K562 (cell line): ENCODE data around the gene SLC4A9. TPM values are rescaled to one million over a fixed set of nuclear protein-coding genes. Genes with fewer than 3 reads are reported as not detected.

Experiments used
- ATAC-seq: fragments of 200-7000 bp; cut with Tn5 transposase; 3 replicates; pipeline ENCODE4 v1.9.1; 2020; ENCODE audit warnings: moderate library complexity
- BruUV-seq: library from RNA; stranded (reverse); fragments of 400-500 nt; replicated peaks from 2 replicates; lab custom pipeline; 2021; lab: Mats Ljungman, UMichigan
- CTCF ChIA-PET: fragments of 300-600 bp; formaldehyde crosslinking; extraction: SDS; loops from one replicate; lab custom pipeline; 2021; ENCODE audit warnings: low intra/inter-chr PET ratio; lab: Yijun Ruan, JAX
- POLR2A ChIA-PET: fragments of 300-600, 350-650 bp; sonication (Branson Sonifier 250); formaldehyde crosslinking; extraction: SDS; loops from one replicate; lab custom pipeline; 2021; ENCODE audit warnings: antibody characterized with exemption, inconsistent platforms; lab: Yijun Ruan, JAX
- DNase-seq, 4 experiments: peaks; one replicate each; pipeline versions ENCODE4 v3.0.0 to v3.0.0-alpha.2; 2011 to 2018; ENCODE audit warnings: low spot score in 3 of 4, mixed read lengths in 3 of 4; ENCODE audit errors: extremely low read depth in 1 of 4
- FAIRE-seq: peaks from 2 replicates; lab custom pipeline; 2011; peaks lifted over from hg19 to GRCh38; lab: Jason Lieb, UNC
- H2AFZ ChIP-seq: 2 replicates; pipeline ENCODE4 v1.6.0; 2011; ENCODE audit warnings: low read depth, low read length, control low read depth, inconsistent platforms
- H3K27ac ChIP-seq: fragments of 200-600 bp; 3 replicates; pipeline ENCODE4 v1.8.0; 2011; ENCODE audit warnings: low read depth, mild to moderate bottlenecking, control low read depth, inconsistent platforms, low read length, moderate library complexity, mixed read lengths; ENCODE audit errors: extremely low read depth
- H3K27me3 ChIP-seq, 2 experiments: fragments of 300-600 bp in 1 of 2; 2 replicates in 1 of 2; 3 replicates in 1 of 2; pipeline versions ENCODE4 v1.6.0 to v1.8.0; 2011; ENCODE audit warnings: inconsistent platforms in 2 of 2, low read length in 2 of 2, mild to moderate bottlenecking in 1 of 2, mixed read lengths in 1 of 2, moderate library complexity in 1 of 2; ENCODE audit not compliant: control insufficient read depth in 2 of 2, insufficient read depth in 2 of 2
- H3K36me3 ChIP-seq: fragments of 300-600 bp; 3 replicates; pipeline ENCODE4 v1.8.0; 2011; ENCODE audit warnings: mild to moderate bottlenecking, low read length, inconsistent platforms; ENCODE audit not compliant: control insufficient read depth, insufficient read depth
- H3K4me1 ChIP-seq, 2 experiments: fragments of 200-600 bp in 1 of 2; replicated peaks in 1 of 2; 2 replicates in 1 of 2; 3 replicates in 1 of 2; pipeline versions ENCODE4 v1.5.1 to v1.8.0; 2011; ENCODE audit warnings: inconsistent platforms in 2 of 2, low read length in 2 of 2, mild to moderate bottlenecking in 1 of 2, mixed read lengths in 1 of 2, moderate library complexity in 1 of 2; ENCODE audit not compliant: control insufficient read depth in 2 of 2, insufficient read depth in 2 of 2
- H3K4me2 ChIP-seq: 2 replicates; pipeline ENCODE4 v1.6.1; 2011; ENCODE audit warnings: low read length, control low read depth, inconsistent platforms, mixed read lengths; ENCODE audit not compliant: insufficient read depth
- H3K4me3 ChIP-seq: fragments of 200-600 bp; sonication (generic), shearing (Covaris generic); 2 replicates; pipeline ENCODE4 v1.5.1; 2016; ENCODE audit warnings: control low read depth, inconsistent platforms
- H3K79me2 ChIP-seq: fragments of 200-600 bp; 3 replicates; pipeline ENCODE4 v1.8.0; 2011; ENCODE audit warnings: low read length, inconsistent platforms; ENCODE audit not compliant: control insufficient read depth, insufficient read depth
- H3K9ac ChIP-seq, 2 experiments: 2 replicates each; pipeline versions ENCODE4 v1.6.0 to v1.6.1; 2011; ENCODE audit warnings: low read depth in 2 of 2, low read length in 2 of 2, control low read depth in 1 of 2, inconsistent platforms in 1 of 2, mild to moderate bottlenecking in 1 of 2, mixed read lengths in 1 of 2; ENCODE audit not compliant: insufficient read depth in 1 of 2
- H3K9me1 ChIP-seq: one replicate; pipeline ENCODE4 v1.6.0; 2011; ENCODE audit warnings: inconsistent platforms, mild to moderate bottlenecking, low read length, moderate library complexity; ENCODE audit not compliant: control insufficient read depth, insufficient read depth
- H3K9me3 ChIP-seq: replicated peaks from 2 replicates; pipeline ENCODE4 v1.5.1; 2011; ENCODE audit warnings: low read depth, low read length, inconsistent platforms; ENCODE audit not compliant: control insufficient read depth, insufficient read depth
- H4K20me1 ChIP-seq: replicated peaks from 2 replicates; pipeline ENCODE4 v1.6.1; 2011; ENCODE audit warnings: low read length, inconsistent platforms, mixed read lengths; ENCODE audit not compliant: control insufficient read depth, insufficient read depth
- CEBPB ChIP-seq: fragments of 450-650 bp; IDR thresholded peaks from 2 replicates; pipeline ENCODE4 v1.6.1; 2016; ENCODE audit warnings: missing genetic modification characterization, missing compliant biosample characterization
- CEBPG ChIP-seq, 3 experiments: fragments of 200-800 bp in 1 of 3; sonication (Bioruptor generic) in 1 of 3; sonication (generic) in 1 of 3; formaldehyde crosslinking in 1 of 3; IDR thresholded peaks in 2 of 3; conservative IDR thresholded peaks in 1 of 3; 2 replicates each; pipeline versions ENCODE4 v1.6.1 to v1.8.0; 2016 to 2022; ENCODE audit warnings: missing compliant biosample characterization in 2 of 3, missing genetic modification characterization in 2 of 3, mild to moderate bottlenecking in 1 of 3, missing genetic modification reagents in 1 of 3
- NCOA1 ChIP-seq: fragments of 450-650 bp; IDR thresholded peaks from 2 replicates; pipeline ENCODE4 v1.6.1; 2016; ENCODE audit warnings: low read depth
- WGBS: fragments of 100-300 bp; shearing (Covaris generic); methylation state at CpG from one replicate; pipeline ENCODE4 v1.1.6; 2016; ENCODE audit warnings: low coverage, mixed read lengths; ENCODE audit not compliant: insufficient coverage; ENCODE audit errors: missing lambda C conversion rate; 5-methylcytosine and 5-hydroxymethylcytosine counted together
- in situ Hi-C: fragments of 300-500 bp; cut with MboI; formaldehyde crosslinking; loops from 4 replicates; pipeline ENCODE4 v1.15.0; 2018; ENCODE audit warnings: inconsistent platforms, mixed read lengths
- intact Hi-C: fragments of 100-400 bp; cut with micrococcal nuclease; formaldehyde crosslinking; loops from 2 replicates; pipeline ENCODE4 v1.14.2; 2022
- polyA plus RNA-seq, 8 experiments: library from polyadenylated mRNA; depleted of rRNA in 4 of 8; stranded (reverse) in 5 of 8; unstranded in 3 of 8; fragments of >200 nt; fragmentation: Nextera tagmentation in 2 of 8; fragmentation: Illumina TruSeq in 1 of 8; extraction: Ambion mirVana in 2 of 8; extraction: Trizol in 1 of 8; gene quantifications; 2 replicates each; pipeline versions ENCODE4 v1.2.1 to v1.2.3, GENCODE V29; 2011 to 2014; ENCODE audit warnings: inconsistent platforms in 1 of 8, missing spikeins in 1 of 8
- total RNA-seq, 7 experiments: library from RNA; depleted of rRNA in 6 of 7; stranded (reverse); fragments of >200 nt in 6 of 7; fragmentation: Illumina TruSeq in 2 of 7; extraction: Trizol in 2 of 7; gene quantifications; 2 replicates each; pipeline versions ENCODE4 v1.2.1 to v1.2.3, GENCODE V29; 2011 to 2021; ENCODE audit warnings: low replicate concordance in 1 of 7
- TF ChIP-seq, protein P1 (sequence below), 2 experiments: fragments of 450-650 bp in 1 of 2; sonication (generic) in 1 of 2; formaldehyde crosslinking in 1 of 2; IDR thresholded peaks in 1 of 2; conservative IDR thresholded peaks in 1 of 2; 2 replicates each; pipeline versions ENCODE4 v1.6.1 to v1.8.1; 2016 to 2023; ENCODE audit warnings: mild to moderate bottlenecking in 2 of 2, moderate library complexity in 2 of 2, inconsistent platforms in 1 of 2, missing genetic modification reagents in 1 of 2

SLC4A9 gene
- total and polyA plus RNA-seq, 9 of the 15 experiments (the other 6 are each of a cell fraction or from before 2014, with no cell fraction given): 0.05 to 0.13 TPM; not detected in 7

- FAIRE-seq (no peak), ATAC-seq (peak; percentile 73), DNase-seq (no peak)
- no peaks in the 10 kb centered on the region for H3K36me3 ChIP-seq
- H4K20me1 ChIP-seq: no peaks in the 10 kb centered on the region
- no peaks in the 10 kb centered on the region for H3K9me1 ChIP-seq
- no peaks in the 10 kb centered on the region for H3K9me3 ChIP-seq
- no peak overlapping the region for H3K4me3 ChIP-seq
- no TSS peak for BruUV-seq
- POLR2A ChIA-PET: interaction anchor here (0.9 kb wide), 1 partner anchor 9 kb away, joined by 3 read pairs; no protein-coding TSS in a partner anchor
- no peak overlapping the region for H3K27ac ChIP-seq
- intact Hi-C loops: no loop called here
- no peaks in the 10 kb centered on the region for H3K79me2 ChIP-seq
- no peak overlapping the region for H2AFZ ChIP-seq
- in situ Hi-C loops: no loop called here
- 36% methylated on average over 1 of the region's 1 CpG for WGBS
- H3K4me1 ChIP-seq: no peaks in the 10 kb centered on the region; a peak in 1 of 5 replicates
- H3K4me2 ChIP-seq: no peak overlapping the region
- H3K9ac ChIP-seq: no peak overlapping the region
- CTCF ChIA-PET: no interaction called here
- TF ChIP-seq CEBPG (CRISPR knock-in tag; IDR thresholded peaks at IDR 0.05): no peak
- peak; percentile 73 to 86 for TF ChIP-seq CEBPG (tag; conservative IDR thresholded peaks at IDR 0.05 in 1 of 2, IDR thresholded peaks at IDR 0.05 in 1 of 2)
- no peak for TF ChIP-seq NCOA1
- TF ChIP-seq CEBPB (tag): peak; percentile 35; the same call in 1 of the 2 replicates
- TF ChIP-seq, protein P1, sequence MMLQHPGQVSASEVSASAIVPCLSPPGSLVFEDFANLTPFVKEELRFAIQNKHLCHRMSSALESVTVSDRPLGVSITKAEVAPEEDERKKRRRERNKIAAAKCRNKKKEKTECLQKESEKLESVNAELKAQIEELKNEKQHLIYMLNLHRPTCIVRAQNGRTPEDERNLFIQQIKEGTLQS (IDR thresholded peaks at IDR 0.05): peak; percentile 89
- TF ChIP-seq, protein P1 (CRISPR knock-in tag; conservative IDR thresholded peaks at IDR 0.05): no peak
- TF ChIP-seq, all 486 proteins: peak for 3
- H3K27me3 ChIP-seq: no peaks in the 10 kb centered on the region
Measured at GRCh38 chr5:140391312-140391711, 31.3 kb downstream of the SLC4A9 start.
